Left ventricle myocardium inferior (tissue), 1 donor: ENCODE results near the gene SLC17A9. TPM values are rescaled to one million over a fixed set of nuclear protein-coding genes. Genes with fewer than 3 reads are reported as not detected.

ENCODE experiments used
- DNase-seq: peaks from one replicate; pipeline ENCODE4 v3.0.0-alpha.2; 2020
- H3K27ac ChIP-seq: fragments of 200-600 bp; replicated peaks from 2 replicates; pipeline ENCODE4 v1.8.0; 2021
- H3K27me3 ChIP-seq: fragments of 200-600 bp; 2 replicates; pipeline ENCODE4 v1.8.0; 2021; ENCODE audit warnings: low read depth
- H3K36me3 ChIP-seq: fragments of 200-600 bp; 2 replicates; pipeline ENCODE4 v1.8.0; 2021
- H3K4me1 ChIP-seq: fragments of 200-600 bp; 2 replicates; pipeline ENCODE4 v1.8.0; 2021
- H3K4me3 ChIP-seq: fragments of 200-600 bp; 2 replicates; pipeline ENCODE4 v1.8.0; 2021; ENCODE audit warnings: mild to moderate bottlenecking, moderate library complexity
- H3K9me3 ChIP-seq: fragments of 200-600 bp; replicated peaks from 2 replicates; pipeline ENCODE4 v1.8.0; 2021
- intact Hi-C: fragments of 100-400 bp; cut with micrococcal nuclease; formaldehyde crosslinking; loops from one replicate; pipeline ENCODE4 v1.11.0; 2022
- total RNA-seq: library from RNA; stranded (reverse); fragmentation: NEBNext Ultra II Directional; extraction: Animal tissue kit (Norgen Biotek cat#: 25700); gene quantifications from one replicate; pipeline ENCODE4 v1.2.1, GENCODE V29; 2021
- TF ChIP-seq, protein P1 (sequence below): fragments of 200-600 bp; IDR thresholded peaks from 2 replicates; pipeline ENCODE4 v1.8.0; 2021; ENCODE audit warnings: antibody characterized with exemption, mild to moderate bottlenecking, borderline replicate concordance
- donor health status: DM: no; HTN: yes; CAD: no; lungs with severe emphysema.

The SLC17A9 gene
- total RNA-seq, 1 donor from 2014 or later = 0.47 TPM

GRCh38 chr20:63006540-63007359 lies 54.2 kb downstream of the SLC17A9 start, which contains the start of gene BHLHE23:
Gene BHLHE23, minus strand, starts transcription at chr20:63006964. Its CDS starts 190 bp downstream, at chr20:63006774.
- TF ChIP-seq, protein P1, sequence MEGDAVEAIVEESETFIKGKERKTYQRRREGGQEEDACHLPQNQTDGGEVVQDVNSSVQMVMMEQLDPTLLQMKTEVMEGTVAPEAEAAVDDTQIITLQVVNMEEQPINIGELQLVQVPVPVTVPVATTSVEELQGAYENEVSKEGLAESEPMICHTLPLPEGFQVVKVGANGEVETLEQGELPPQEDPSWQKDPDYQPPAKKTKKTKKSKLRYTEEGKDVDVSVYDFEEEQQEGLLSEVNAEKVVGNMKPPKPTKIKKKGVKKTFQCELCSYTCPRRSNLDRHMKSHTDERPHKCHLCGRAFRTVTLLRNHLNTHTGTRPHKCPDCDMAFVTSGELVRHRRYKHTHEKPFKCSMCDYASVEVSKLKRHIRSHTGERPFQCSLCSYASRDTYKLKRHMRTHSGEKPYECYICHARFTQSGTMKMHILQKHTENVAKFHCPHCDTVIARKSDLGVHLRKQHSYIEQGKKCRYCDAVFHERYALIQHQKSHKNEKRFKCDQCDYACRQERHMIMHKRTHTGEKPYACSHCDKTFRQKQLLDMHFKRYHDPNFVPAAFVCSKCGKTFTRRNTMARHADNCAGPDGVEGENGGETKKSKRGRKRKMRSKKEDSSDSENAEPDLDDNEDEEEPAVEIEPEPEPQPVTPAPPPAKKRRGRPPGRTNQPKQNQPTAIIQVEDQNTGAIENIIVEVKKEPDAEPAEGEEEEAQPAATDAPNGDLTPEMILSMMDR = no peak
- Histone ChIP-seq H3K27me3 (peaks cover 100% of the 10 kb centered on the region), H3K27ac (peak within 1 kb of the TSS; percentile 4), H3K36me3 (no peaks in the 10 kb centered on the region), H3K4me1 (peaks cover 44% of the 10 kb centered on the region), H3K4me3 (peak within 1 kb of the TSS; percentile 52), H3K9me3 (no peaks in the 10 kb centered on the region)
- intact Hi-C loops = loop anchor here (5.0 kb wide), 1 partner anchor 134 kb away; no protein-coding TSS in a partner anchor
- peak; percentile 30 for DNase-seq

DNA sequence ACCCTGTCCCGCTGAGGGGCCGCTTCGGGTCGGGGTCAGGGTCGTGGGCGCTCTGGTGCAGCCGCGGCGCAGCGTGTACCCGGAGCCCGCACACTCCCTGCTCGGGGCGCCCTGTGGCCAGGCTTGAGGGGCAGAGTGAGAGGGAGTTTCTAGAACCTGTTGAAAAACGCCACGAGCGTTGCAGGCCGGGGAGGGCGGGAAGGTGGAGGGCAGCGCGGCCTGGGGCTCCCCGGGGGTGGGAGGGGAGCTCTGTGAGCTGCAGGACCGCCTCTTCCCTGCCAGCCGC lies 54.8 kb downstream of the SLC17A9 start:
- H3K27me3 ChIP-seq = peaks cover 100% of the 10 kb centered on the region
- no peaks in the 10 kb centered on the region for H3K9me3 ChIP-seq
- TF ChIP-seq, protein P1 = no peak
- DNase-seq = no peak
- H3K4me1 ChIP-seq = peaks cover 44% of the 10 kb centered on the region
- intact Hi-C loops = loop anchor here (5.0 kb wide), 1 partner anchor 135 kb away; no protein-coding TSS in a partner anchor
- H3K27ac ChIP-seq = no peak overlapping the region
- H3K4me3 ChIP-seq = peak overlapping the region; percentile 52
- no peaks in the 10 kb centered on the region for H3K36me3 ChIP-seq

DNA sequence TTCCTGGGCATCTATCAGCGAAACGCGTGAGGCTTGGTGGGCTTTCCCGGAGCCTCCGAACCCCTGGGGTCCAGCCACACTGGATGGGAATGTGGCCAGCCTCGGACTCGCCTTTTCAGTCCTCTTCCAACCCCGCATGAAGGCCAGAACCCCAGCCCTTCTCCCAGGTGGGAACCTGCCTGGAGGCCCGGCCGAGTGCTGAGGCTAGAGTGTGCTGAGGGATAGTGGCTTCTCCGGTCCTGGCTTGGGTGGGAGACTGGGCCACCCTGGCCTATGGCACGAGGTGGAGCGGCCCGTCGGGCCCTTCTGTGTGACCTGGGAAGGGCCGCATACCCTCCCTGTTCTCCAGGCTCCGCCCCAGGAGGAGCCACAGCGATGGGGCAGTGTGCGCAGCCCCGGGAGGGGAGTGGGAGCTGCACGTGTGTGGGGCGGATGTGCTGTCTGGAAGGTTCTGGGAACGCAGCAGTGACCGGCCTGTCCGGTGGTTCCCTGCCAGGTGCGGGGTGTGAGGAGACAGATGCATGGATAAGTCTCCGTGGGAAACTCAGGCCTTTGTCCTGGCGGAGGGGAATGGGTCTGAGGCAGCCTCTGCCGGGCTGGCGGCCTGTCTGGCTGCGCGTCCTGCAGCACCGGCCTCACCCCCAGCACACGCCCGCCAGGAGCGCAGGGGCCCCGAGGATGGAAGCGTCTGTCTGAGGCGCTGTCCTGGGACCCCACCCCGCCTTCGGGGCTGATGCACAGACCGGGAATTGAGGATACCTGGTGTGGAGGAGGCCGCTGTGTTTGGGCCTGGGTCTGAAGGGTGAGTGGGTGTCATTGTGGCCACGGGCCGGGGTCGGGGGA lies 55.4 kb downstream of the SLC17A9 start:
- H3K4me1 ChIP-seq = peaks cover 44% of the 10 kb centered on the region
- TF ChIP-seq, protein P1 = no peak
- H3K9me3 ChIP-seq = peaks cover 5% of the 10 kb centered on the region
- H3K36me3 ChIP-seq = no peaks in the 10 kb centered on the region
- H3K27me3 ChIP-seq = peaks cover 100% of the 10 kb centered on the region
- intact Hi-C loops = loop anchor here (5.0 kb wide), 1 partner anchor 136 kb away; no protein-coding TSS in a partner anchor
- no peak for DNase-seq
- H3K27ac ChIP-seq = no peak overlapping the region
- no peak overlapping the region for H3K4me3 ChIP-seq

DNA sequence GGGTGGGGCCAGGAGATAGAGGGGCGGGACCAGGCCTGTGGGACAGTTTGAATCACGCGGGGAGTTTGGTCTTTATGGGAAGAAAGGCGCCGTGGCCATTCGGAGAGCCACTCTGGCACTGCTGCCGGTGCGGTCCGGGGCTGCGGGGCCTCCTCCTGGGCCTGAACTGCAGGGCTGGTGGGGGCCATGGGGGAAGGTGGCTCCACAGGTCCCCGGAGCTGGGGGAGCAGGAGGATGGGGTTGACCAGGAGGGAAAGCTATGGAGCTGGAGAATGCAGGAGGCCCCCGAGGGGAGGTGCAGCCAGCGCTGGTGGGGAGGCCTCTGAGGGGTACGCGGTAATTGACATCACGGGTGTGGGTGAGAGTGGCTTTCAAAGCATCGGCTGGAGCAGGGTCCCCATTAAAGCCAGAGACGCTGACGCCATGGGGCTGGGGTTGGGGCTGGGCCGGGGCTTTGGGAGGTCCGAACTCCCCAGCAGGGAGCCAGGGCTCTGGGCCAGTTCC lies 56.1 kb downstream of the SLC17A9 start:
- no peak for DNase-seq
- peaks cover 44% of the 10 kb centered on the region for H3K4me1 ChIP-seq
- TF ChIP-seq, protein P1 = no peak
- peak overlapping the region; percentile 40 for H3K4me3 ChIP-seq
- no peak overlapping the region for H3K27ac ChIP-seq
- H3K27me3 ChIP-seq = peaks cover 100% of the 10 kb centered on the region
- intact Hi-C loops = loop anchor here (5.0 kb wide), 1 partner anchor 136 kb away; no protein-coding TSS in a partner anchor
- H3K9me3 ChIP-seq = peaks cover 12% of the 10 kb centered on the region
- H3K36me3 ChIP-seq = no peaks in the 10 kb centered on the region
